GM18511 (cell line): ENCODE measurements around the gene PXDN.

Experiments
- ATAC-seq: cut with Tn5 transposase; IDR thresholded peaks from one replicate; pipeline ENCODE4 v1.9.1; 2021; ENCODE audit warnings: mild to moderate bottlenecking, moderate library complexity; ENCODE audit not compliant: unreplicated experiment

Gene PXDN

GRCh38 chr2:1670636-1671035, 73.7 kb downstream of the PXDN start:
- no peak for ATAC-seq

GRCh38 chr2:1665761-1666505, 78.4 kb downstream of the PXDN start:
- no peak for ATAC-seq

- no peak for ATAC-seq
Measured at GRCh38 chr2:1664698-1665097, 79.6 kb downstream of the PXDN start.

- ATAC-seq, result no peak
Measured at GRCh38 chr2:1664076-1664605, 80.2 kb downstream of the PXDN start.

GRCh38 chr2:1663621-1664020, 80.7 kb downstream of the PXDN start:
- no peak for ATAC-seq

GRCh38 chr2:1662606-1663180, 81.6 kb downstream of the PXDN start:
- no peak for ATAC-seq

- ATAC-seq, result no peak
Measured at GRCh38 chr2:1661891-1662605, 82.3 kb downstream of the PXDN start.

- no peak for ATAC-seq
Measured at GRCh38 chr2:1660656-1661640, 83.4 kb downstream of the PXDN start.

- ATAC-seq, result no peak
Measured at GRCh38 chr2:1659951-1660565, 84.3 kb downstream of the PXDN start.

- no peak for ATAC-seq
Measured at GRCh38 chr2:1658394-1659151, 85.7 kb downstream of the PXDN start.

GRCh38 chr2:1656961-1657841, 87.1 kb downstream of the PXDN start:
- no peak for ATAC-seq

GRCh38 chr2:1656326-1656960, 87.9 kb downstream of the PXDN start:
- no peak for ATAC-seq

- no peak for ATAC-seq
Measured at GRCh38 chr2:1655461-1655860, 88.9 kb downstream of the PXDN start.

GRCh38 chr2:1654696-1655374, 89.5 kb downstream of the PXDN start:
- no peak for ATAC-seq

GRCh38 chr2:1653956-1654695, 90.2 kb downstream of the PXDN start:
- no peak for ATAC-seq

GRCh38 chr2:1652034-1652790, 92.1 kb downstream of the PXDN start:
- no peak for ATAC-seq
